Measurements from ENCODE around the gene GTF2IRD1. TPM values are rescaled to one million over a fixed set of nuclear protein-coding genes. Genes with fewer than 3 reads are reported as not detected.
"Not testable (repeated sequence)": the region's sequence is repeated elsewhere in the genome, so short reads cannot be mapped to it uniquely, and the experiment has no call there.

The GTF2IRD1 gene
- total RNA-seq, 1 donor from 2014 or later: 13.2 TPM

- intact Hi-C loops (cut with DNase I): loop anchor here (2.0 kb wide), 1 partner anchor 27 kb away; no protein-coding TSS in a partner anchor
- no peak for DNase-seq (ENCODE audit: low spot score)
These were observed 27.9 kb downstream of the GTF2IRD1 start for GRCh38 chr7:74481458-74482196.

DNA sequence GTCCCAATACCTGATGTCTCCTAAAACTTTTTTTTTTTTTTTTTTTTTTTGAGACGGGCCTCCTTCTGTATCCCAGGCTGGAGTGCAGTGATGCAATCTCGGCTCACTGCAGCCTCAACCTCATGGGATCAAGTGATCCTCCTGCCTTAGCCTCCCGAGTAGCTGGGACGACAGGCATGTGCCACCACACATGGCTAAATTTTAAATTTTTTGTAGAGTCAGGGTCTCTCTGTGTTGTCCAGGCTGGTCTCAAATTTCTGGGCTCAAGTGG is 28.4 kb downstream of the GTF2IRD1 start:
- intact Hi-C loops (cut with DNase I): no loop called here

DNA sequence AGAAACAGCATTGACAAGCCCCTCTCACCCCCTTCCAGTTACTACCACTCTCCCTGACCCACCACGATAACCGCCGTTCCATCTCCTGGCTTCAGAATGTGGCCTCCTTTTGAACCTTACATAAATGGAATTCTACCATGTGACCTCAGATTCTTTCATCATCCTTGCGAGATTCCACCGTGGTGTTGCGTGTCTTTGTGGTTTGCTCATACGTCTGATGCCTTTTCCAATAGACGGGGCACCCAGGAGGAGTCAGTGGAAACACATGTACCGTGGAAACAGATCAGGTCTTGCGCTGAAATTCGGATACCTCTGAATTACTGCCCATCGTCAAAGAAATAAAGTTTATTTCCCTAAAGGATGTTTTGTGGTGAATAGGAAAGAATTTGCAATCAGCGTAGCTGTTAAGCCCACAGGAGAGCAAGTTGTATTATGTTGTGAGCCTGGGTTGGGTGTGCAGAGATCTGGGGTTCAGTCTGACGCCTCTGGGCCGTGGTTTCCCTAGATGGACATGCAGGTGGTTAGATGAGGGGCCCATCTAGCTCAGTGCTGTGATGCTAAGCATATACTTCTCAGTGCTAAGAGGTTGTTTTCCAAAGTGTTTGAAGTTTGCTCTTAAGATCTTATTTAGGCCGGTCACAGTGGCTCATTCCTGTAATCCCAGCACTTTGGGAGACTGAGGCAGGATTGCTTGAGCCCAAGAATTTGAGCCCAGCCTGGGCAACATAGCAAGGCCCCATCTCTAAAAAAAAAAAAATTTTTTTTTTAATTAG is 29.1 kb downstream of the GTF2IRD1 start:
- no peak for DNase-seq (ENCODE audit: low spot score)
- intact Hi-C loops (cut with DNase I): no loop called here

More for the DNA sequence above, 28.4 kb downstream of the GTF2IRD1 start:
- no peak for DNase-seq (ENCODE audit: low spot score)

- intact Hi-C loops (cut with DNase I): no loop called here
- DNase-seq (ENCODE audit: low spot score): no peak
These were observed 30.0 kb downstream of the GTF2IRD1 start for GRCh38 chr7:74483402-74484336.

- no peak for DNase-seq (ENCODE audit: low spot score)
- intact Hi-C loops (cut with DNase I): no loop called here
These were observed 31.9 kb downstream of the GTF2IRD1 start for GRCh38 chr7:74485611-74486010.

DNA sequence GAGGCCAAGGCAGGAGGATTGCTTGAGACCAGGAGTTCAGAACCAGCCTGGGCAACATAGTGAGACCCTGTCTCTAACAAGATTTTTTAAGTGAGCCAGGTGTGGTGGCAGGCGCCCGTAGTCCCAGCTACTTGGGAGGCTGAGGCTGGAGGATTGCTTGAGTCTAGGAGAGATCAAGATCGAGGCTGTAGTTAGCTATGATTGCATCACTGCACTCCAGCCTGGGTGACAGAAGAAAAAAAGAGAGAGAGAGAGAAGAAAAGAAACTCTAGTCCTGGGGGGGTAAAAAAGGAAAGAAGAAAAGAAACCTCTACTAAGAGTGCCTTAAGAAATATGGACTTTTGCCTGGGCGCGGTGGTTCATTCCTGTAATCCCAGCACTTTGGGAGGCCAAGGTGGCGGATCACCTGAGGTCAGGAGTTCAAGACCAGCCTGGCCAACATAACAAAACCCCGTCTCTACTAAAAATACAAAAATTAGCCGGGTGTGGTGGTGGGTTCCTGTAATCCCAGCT is 34.9 kb downstream of the GTF2IRD1 start:
- DNase-seq (ENCODE audit: low spot score); intact Hi-C loops (cut with DNase I): not testable (repeated sequence)

DNA sequence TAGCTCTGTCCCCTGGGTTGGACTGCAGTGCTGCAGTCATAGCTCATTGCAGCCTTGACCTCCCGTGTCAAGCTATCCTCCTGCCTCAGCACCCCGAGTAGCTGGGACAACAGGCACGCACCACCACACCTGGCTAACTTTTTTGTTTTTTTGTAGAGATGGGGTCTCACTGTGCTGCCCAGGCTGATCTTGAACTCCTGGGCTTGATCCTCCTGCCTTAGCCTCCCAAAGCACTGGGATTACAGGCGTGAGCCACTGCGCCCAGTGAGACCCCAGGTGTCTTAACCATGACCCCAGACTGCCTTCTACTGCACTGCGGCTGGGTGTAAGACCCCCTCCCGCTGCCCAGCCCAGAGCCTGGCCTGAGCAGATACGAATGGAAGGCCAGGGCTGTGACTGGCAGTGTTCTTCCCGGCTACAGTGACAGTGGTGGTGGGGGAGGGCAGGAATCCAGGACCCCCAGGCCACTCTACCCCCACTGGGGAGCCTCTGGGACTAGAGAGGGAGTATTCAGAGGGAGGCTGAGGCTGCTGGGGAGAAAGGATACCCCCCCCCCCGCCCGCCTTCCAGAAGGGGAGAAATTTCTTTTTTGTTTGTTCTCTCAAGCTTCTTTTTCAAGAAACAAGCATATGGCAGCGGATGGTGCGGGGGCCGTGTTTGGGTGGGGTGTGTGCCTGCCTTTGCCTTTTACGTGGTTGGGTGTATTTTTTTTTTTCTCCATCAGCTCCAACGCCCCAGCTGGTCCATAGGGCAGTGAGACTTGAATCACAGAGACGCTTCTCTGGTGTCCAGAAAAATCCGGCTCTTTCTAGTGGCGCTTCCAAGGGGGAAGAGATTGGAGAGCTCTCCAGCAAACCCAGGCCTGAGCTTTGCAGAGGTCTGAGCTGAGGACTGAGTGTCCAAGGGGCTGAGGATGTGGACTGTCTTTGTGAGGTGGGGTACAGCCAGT is 36.6 kb downstream of the GTF2IRD1 start:
- intact Hi-C loops (cut with DNase I): no loop called here
- DNase-seq (ENCODE audit: low spot score): no peak

GRCh38 chr7:74491490-74491889 is 37.8 kb downstream of the GTF2IRD1 start:
- intact Hi-C loops (cut with DNase I); DNase-seq (ENCODE audit: low spot score): not testable (repeated sequence)

DNA sequence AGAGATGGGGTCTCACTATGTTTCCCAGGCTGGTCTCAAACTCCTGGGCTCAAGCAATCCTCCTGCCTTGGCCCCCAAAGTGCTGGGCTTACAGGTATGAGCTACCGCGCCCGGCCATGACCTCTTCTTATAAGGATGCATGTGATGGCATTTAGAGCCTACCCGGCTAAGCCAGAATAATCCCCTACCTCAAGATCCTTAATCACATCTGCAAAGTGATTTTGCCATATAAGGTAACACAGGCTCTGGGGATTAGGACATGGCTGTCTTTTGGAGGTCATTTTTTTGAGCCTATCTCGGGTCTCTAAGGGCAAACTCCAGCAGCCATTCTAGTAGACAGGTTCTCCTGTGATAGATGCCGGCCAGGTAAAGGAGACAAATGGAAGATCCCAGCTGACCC is 39.6 kb downstream of the GTF2IRD1 start:
- no peak for DNase-seq (ENCODE audit: low spot score)
- intact Hi-C loops (cut with DNase I): no loop called here

DNA sequence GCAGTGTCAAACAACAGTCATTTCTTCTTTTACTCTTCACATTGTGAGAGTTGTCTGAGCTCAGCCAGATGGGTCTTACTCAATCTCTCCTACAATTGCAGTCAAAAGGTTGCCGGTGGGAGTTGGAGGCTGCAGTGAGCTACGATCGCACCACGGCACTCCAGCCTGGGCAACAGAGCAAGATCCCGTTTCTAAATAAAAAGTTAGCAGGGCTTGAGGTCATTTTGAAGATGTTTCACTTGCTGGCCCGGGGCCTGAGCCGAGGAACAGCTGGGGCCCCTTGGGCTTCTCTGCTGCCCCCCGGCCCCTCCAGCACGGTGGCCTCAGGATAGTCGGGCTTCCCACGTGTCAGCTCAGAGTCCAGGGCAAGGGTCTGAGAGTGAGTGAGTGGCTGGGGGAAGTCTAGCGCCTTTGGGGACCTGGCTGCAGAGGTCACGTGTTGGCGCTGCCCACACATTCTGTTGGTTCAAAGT is 40.4 kb downstream of the GTF2IRD1 start:
- intact Hi-C loops (cut with DNase I): no loop called here
- DNase-seq (ENCODE audit: low spot score): no peak

- intact Hi-C loops (cut with DNase I): no loop called here
- DNase-seq (ENCODE audit: low spot score): no peak
These were observed 41.7 kb downstream of the GTF2IRD1 start for GRCh38 chr7:74495112-74496086.

DNA sequence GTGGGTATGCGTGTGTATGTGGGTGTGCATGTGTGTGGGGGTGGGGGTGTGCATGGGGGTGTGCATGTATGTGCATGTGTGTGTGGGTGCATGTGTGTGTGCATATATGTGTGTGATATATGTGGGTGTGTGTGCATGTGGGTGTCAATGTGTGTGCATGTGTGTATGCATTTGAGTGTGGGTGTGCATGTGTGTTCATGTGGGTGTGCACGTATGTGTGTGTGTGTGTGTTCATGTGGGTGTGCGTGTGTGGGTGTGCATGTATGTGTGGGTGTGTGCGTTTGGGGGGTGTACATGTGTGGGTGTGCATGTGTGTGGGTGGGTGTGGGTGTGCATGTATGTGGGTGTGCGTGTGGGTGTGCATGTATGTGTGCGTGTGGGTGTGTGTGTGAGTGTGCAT is 42.6 kb downstream of the GTF2IRD1 start:
- intact Hi-C loops (cut with DNase I): no loop called here
- DNase-seq (ENCODE audit: low spot score): no peak

GRCh38 chr7:74496773-74497172 is 43.1 kb downstream of the GTF2IRD1 start:
- DNase-seq (ENCODE audit: low spot score); intact Hi-C loops (cut with DNase I): not testable (repeated sequence)

DNA sequence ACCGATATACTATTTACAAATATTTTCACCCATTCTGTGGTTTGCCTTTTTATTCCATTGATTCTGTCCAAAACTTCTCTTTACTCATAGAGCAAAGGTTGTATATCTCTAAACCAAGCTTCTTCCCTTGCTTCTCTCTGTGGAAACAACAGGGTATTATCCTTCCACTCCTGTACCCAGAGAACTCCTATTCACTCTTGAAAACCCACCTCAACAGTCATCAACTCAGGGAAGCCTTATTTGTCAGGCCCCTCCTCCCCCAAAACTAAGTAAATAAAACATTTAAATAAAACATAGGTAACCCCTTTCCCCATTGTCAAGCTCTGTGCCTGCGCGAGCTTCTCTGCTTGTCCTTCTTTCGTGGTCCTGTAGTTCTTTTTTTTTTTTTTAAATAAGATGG is 44.6 kb downstream of the GTF2IRD1 start:
- DNase-seq (ENCODE audit: low spot score): no peak
- intact Hi-C loops (cut with DNase I): no loop called here

DNA sequence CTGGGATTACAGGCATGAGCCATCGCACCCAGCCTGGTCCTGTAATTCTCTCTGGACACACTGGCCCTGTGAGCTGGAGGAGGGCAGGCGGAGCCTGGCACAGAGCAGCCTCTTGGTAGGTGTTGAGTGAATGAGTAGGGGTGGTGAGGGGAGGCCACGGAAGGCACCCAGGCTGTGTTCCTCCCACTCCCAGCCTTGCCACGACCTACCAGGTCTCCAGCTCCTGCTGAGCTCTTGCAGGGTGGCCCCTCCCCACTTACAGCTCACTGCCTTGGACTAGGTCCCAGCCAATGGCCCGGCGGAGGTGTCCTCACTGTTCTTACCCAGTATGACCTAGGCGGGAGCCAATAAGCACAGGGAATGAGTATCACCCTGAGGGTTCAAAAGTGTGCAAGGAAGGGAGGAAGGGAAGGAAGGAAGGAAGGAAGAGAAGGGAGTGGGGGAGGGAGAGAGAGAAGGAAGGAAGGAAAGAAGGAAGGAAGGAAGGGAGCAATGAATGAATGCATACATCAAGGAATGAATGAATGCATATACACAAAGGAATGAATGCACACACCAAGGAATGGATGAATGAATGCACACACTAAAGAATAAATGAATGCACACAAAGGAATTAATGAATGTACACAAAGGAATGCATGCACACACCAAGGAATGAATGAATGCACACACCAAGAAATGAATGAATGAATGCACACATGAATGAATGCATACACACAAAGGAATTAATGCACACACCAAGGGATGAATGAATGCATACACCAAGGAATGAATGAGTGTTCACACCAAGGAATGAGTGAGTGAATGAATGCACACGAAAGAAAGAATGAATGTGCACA is 45.5 kb downstream of the GTF2IRD1 start:
- intact Hi-C loops (cut with DNase I): no loop called here
- no peak for DNase-seq (ENCODE audit: low spot score)

- DNase-seq (ENCODE audit: low spot score): no peak
- intact Hi-C loops (cut with DNase I): no loop called here
These were observed 46.2 kb downstream of the GTF2IRD1 start for GRCh38 chr7:74499835-74500388.

Measured in cardiac septum (tissue), 1 donor.